ENCODE data around the gene OLFML2A.

DNA sequence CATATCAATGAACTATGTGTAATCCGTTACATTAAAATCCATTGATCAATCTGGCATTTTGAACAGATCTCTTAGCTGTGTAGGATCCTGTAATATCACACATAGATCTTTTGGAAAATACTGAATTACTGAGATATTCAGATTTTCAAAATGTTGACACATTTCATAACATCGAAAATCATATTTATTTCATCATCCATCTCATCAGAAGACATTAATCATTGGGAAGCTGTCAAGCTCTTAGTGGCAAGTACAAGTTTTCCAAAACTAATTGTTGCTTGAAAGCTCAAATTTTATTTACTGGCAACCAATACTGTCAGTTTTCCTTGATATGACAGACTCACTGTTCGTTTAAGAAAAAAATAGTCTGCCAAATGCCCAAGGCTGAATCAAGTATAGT, 14.3 kb upstream of the OLFML2A start:
- TF ChIP-seq CTCF (IDR thresholded peaks at IDR 0.05) (no peak), POLR2A (IDR thresholded peaks at IDR 0.05) (no peak), EP300 (IDR thresholded peaks at IDR 0.05) (no peak)
